Measurements from ENCODE around the gene TMEM91. TPM values are rescaled to one million over a fixed set of nuclear protein-coding genes. Genes with fewer than 3 reads are reported as not detected.

The TMEM91 gene
- total and polyA plus RNA-seq, 2 of the 13 experiments (the other 11 are each of a cell fraction or from before 2014, with no cell fraction given), result 6.3 to 10.3 TPM

- H3K36me3 ChIP-seq (replicated peaks in 1 of 2; ENCODE audit: control insufficient read depth in 1 of 2, insufficient read depth in 2 of 2, low read length in 2 of 2), result peaks cover 7 to 15% of the 10 kb centered on the region in 2 experiments; a peak in 4 of 5 replicates
- no peaks in the 10 kb centered on the region for H3K9me3 ChIP-seq (ENCODE audit: low read length)
- WGBS (ENCODE audit: low lambda C conversion rate), result 86% methylated on average over 7 of the region's 9 CpGs
- no peak for DNase-seq (ENCODE audit: low spot score)
- H3K9ac ChIP-seq (ENCODE audit: insufficient read depth, low read depth, low read length), result no peak overlapping the region
- no peak for FAIRE-seq
- no peak overlapping the region for H3K4me2 ChIP-seq (ENCODE audit: low read depth, low read length)
- ChIA-PET CTCF (ENCODE audit: low intra/inter-chr PET ratio, low total read pairs) (no interaction called here), POLR2A (interaction anchor here (0.6 kb wide), 1 partner anchor 394 kb away, joined by 3 read pairs; no protein-coding TSS in a partner anchor)
- no TSS peak for BruUV-seq (replicated peaks)
- no peaks in the 10 kb centered on the region for H3K27me3 ChIP-seq (ENCODE audit: control insufficient read depth in 1 of 2, insufficient read depth in 2 of 2, low read length in 2 of 2)
- H3K27ac ChIP-seq (ENCODE audit: extremely low read length, insufficient read depth, low read length), result no peak overlapping the region
- in situ Hi-C loops (cut with HindIII; ENCODE audit: extremely low pct_ligation_motif_present, low pct_unique_long_range_greater_than_20kb) (no loop called here), intact Hi-C loops (cut with micrococcal nuclease; ENCODE audit: unreplicated experiment) (no loop called here)
- H4K20me1 ChIP-seq (ENCODE audit: insufficient read depth, low read length), result no peaks in the 10 kb centered on the region
- H3K4me3 ChIP-seq (replicated peaks in 1 of 3; ENCODE audit: insufficient read depth in 1 of 3, low read depth in 2 of 3, low read length in 3 of 3), result no peak overlapping the region
- no peak for ATAC-seq
- H3K79me2 ChIP-seq (ENCODE audit: insufficient read depth, low read length), result no peaks in the 10 kb centered on the region
- peaks cover 30% of the 10 kb centered on the region for H3K4me1 ChIP-seq (ENCODE audit: insufficient read depth, low read length)
- no peak overlapping the region for H2AFZ ChIP-seq (ENCODE audit: low read length)
- no peak for TF ChIP-seq NCOA1 (CRISPR knock-in tag; IDR thresholded peaks at IDR 0.05)
- TF ChIP-seq ZNF609 (CRISPR knock-in tag; IDR thresholded peaks at IDR 0.05; ENCODE audit: borderline replicate concordance), result no peak
- no peak for TF ChIP-seq SALL1 (CRISPR knock-in tag; IDR thresholded peaks at IDR 0.05)
- no peak for TF ChIP-seq ZNF761 (CRISPR knock-in tag; conservative IDR thresholded peaks at IDR 0.05)
- no peak for TF ChIP-seq ZNF468 (CRISPR knock-in tag; IDR thresholded peaks at IDR 0.05)
- no peak for TF ChIP-seq SSRP1 (CRISPR knock-in tag; IDR thresholded peaks at IDR 0.05)
- no peak for TF ChIP-seq NCOA5 (CRISPR knock-in tag; IDR thresholded peaks at IDR 0.05)
- TF ChIP-seq ZEB1 (IDR thresholded peaks at IDR 0.05; ENCODE audit: insufficient replicate concordance, low read depth), result no peak
- TF ChIP-seq IKZF5 (CRISPR knock-in tag; IDR thresholded peaks at IDR 0.05), result no peak
- TF ChIP-seq ZNF672 (CRISPR knock-in tag; IDR thresholded peaks at IDR 0.05), result no peak
- TF ChIP-seq ZNF383 (CRISPR knock-in tag; IDR thresholded peaks at IDR 0.05; ENCODE audit: borderline replicate concordance), result no peak
- no peak for TF ChIP-seq RARA (CRISPR knock-in tag; IDR thresholded peaks at IDR 0.05)
- no peak for TF ChIP-seq TP53 (CRISPR knock-in tag; conservative IDR thresholded peaks at IDR 0.05)
- no peak for TF ChIP-seq ZBTB37 (CRISPR knock-in tag; IDR thresholded peaks at IDR 0.05)
- no peak for TF ChIP-seq FOXO1 (CRISPR knock-in tag; IDR thresholded peaks at IDR 0.05)
Observed at GRCh38 chr19:41411100-41411967, 35.0 kb downstream of the TMEM91 start.

Data from HepG2 (cell line).